ENCODE results near the gene PGM1. TPM values are rescaled to one million over a fixed set of nuclear protein-coding genes. Genes with fewer than 3 reads are reported as not detected.

PGM1 gene
- total and polyA plus RNA-seq, 2 of the 13 experiments (the other 11 are each of a cell fraction or from before 2014, with no cell fraction given) = 51.6 to 105 TPM

- 0 out of 2 replicates have a peak, but pooled peaks have one; percentile 24 for TF ChIP-seq PAXIP1 (CRISPR knock-in tag; conservative IDR thresholded peaks at IDR 0.05)
- TF ChIP-seq SAP130 (CRISPR knock-in tag; IDR thresholded peaks at IDR 0.05; ENCODE audit: low read depth) = 0 out of 2 replicates have a peak, but pooled peaks have one; percentile 19
- peak; percentile 85 for TF ChIP-seq HNF1A (IDR thresholded peaks at IDR 0.05; ENCODE audit: low read depth)
- peak; percentile 45; the same call in 1 of the 2 replicates for TF ChIP-seq HNF1A (CRISPR knock-in tag; IDR thresholded peaks at IDR 0.05; ENCODE audit: borderline replicate concordance)
- peak; percentile 60; the same call in 1 of the 2 replicates for TF ChIP-seq ZNF292 (CRISPR knock-in tag; IDR thresholded peaks at IDR 0.05; ENCODE audit: borderline replicate concordance, low read depth)
- 0 out of 2 replicates have a peak, but pooled peaks have one; percentile 14 for TF ChIP-seq GATAD2A (CRISPR knock-in tag; IDR thresholded peaks at IDR 0.05)
- TF ChIP-seq FOXP1 (IDR thresholded peaks at IDR 0.05) = no peak
- peak; percentile 19; the same call in 1 of the 2 replicates for TF ChIP-seq FOXP1 (CRISPR knock-in tag; IDR thresholded peaks at IDR 0.05)
- TF ChIP-seq FOXA3 (CRISPR knock-in tag; IDR thresholded peaks at IDR 0.05) = 0 out of 2 replicates have a peak, but pooled peaks have one; percentile 15
- TF ChIP-seq ELF3 (CRISPR knock-in tag; IDR thresholded peaks at IDR 0.05) = peak; percentile 50; the same call in 1 of the 2 replicates
- no peak for TF ChIP-seq HBP1 (CRISPR knock-in tag; IDR thresholded peaks at IDR 0.05; ENCODE audit: low read depth)
Observed at GRCh38 chr1:63705078-63705477, 111.9 kb downstream of the PGM1 start (continued).

Data from HepG2 (cell line).